Ovary (tissue), 9 donors: ENCODE measurements around the gene MEI1. TPM values are rescaled to one million over a fixed set of nuclear protein-coding genes. Genes with fewer than 3 reads are reported as not detected.
"Not testable (repeated sequence)": the region's sequence is repeated elsewhere in the genome, so short reads cannot be mapped to it uniquely, and the experiment has no call there.

Source experiments
- DNase-seq, 5 donors: peaks; one replicate each; pipeline ENCODE4 v3.0.0-alpha.2; 2019 to 2020
- H3K27ac ChIP-seq, 2 donors: fragments of 200-600 bp; one replicate each; pipeline versions ENCODE4 v1.5.1 to v1.8.0; 2019 to 2022
- H3K27me3 ChIP-seq: fragments of 200-600 bp; one replicate; pipeline ENCODE4 v1.8.0; 2022
- H3K36me3 ChIP-seq: fragments of 200-600 bp; sonication (generic); one replicate; pipeline ENCODE4 v1.5.1; 2019
- H3K4me1 ChIP-seq: one replicate; pipeline ENCODE4 v1.8.1; 2013; ENCODE audit warnings: mild to moderate bottlenecking, moderate library complexity; ENCODE audit not compliant: insufficient read depth
- H3K4me3 ChIP-seq: fragments of 200-600 bp; sonication (generic); one replicate; pipeline ENCODE4 v1.5.1; 2017
- H3K9me3 ChIP-seq, 2 donors: fragments of 200-600 bp in 1 of 2; sonication (generic) in 1 of 2; one replicate each; pipeline versions ENCODE4 v1.5.1 to v1.8.1; 2013 to 2019; ENCODE audit warnings: mild to moderate bottlenecking in 1 of 2, moderate library complexity in 1 of 2
- CTCF ChIP-seq, 3 donors: fragments of 450-650 bp in 2 of 3; fragments of 200-600 bp in 1 of 3; IDR thresholded peaks; one replicate each; pipeline versions ENCODE4 v1.5.1 to v1.8.0; 2016 to 2022; ENCODE audit warnings: antibody characterized with exemption in 3 of 3, mild to moderate bottlenecking in 1 of 3
- EP300 ChIP-seq: sonication (generic); formaldehyde crosslinking; IDR thresholded peaks from one replicate; pipeline ENCODE4 v1.6.1; 2017; ENCODE audit warnings: antibody characterized with exemption
- POLR2A ChIP-seq: fragments of 450-650 bp; IDR thresholded peaks from one replicate; pipeline ENCODE4 v1.6.1; 2017; ENCODE audit warnings: antibody characterized with exemption, mild to moderate bottlenecking, moderate library complexity
- WGBS, 3 donors: extraction: QIAGEN DNeasy Blood & Tissue Kit in 1 of 3; methylation state at CpG; one replicate each; pipeline versions ENCODE4 v1.1.5 to v1.1.7; 2013 to 2017; 5-methylcytosine and 5-hydroxymethylcytosine counted together
- intact Hi-C, 4 donors: fragments of 100-400 bp; cut with DNase I; formaldehyde crosslinking; loops; one replicate each; pipeline versions ENCODE4 v1.11.0 to v1.15.1; 2022 to 2023
- polyA plus RNA-seq, 2 donors: library from polyadenylated mRNA; stranded (reverse); fragments of 200-250 nt in 1 of 2; fragments of 350-450 nt in 1 of 2; fragmentation: Illumina TruSeq in 1 of 2; extraction: RNeasy Lipid Tissue Mini Kit (QIAGEN cat#74804) in 1 of 2; gene quantifications; one replicate each; pipeline ENCODE4 v1.2.3, GENCODE V29; 2013 to 2014
- total RNA-seq, 7 donors: library from RNA; depleted of rRNA in 2 of 7; stranded (reverse); fragments of >200 nt in 2 of 7; fragmentation: NEBNext Ultra II Directional in 3 of 7; extraction: Animal tissue kit (Norgen Biotek cat#: 25700) in 3 of 7; gene quantifications; one replicate each; pipeline versions ENCODE4 v1.1.0 to v1.2.4, GENCODE V29; 2016 to 2023
- donor health status: DM: no; HTN: no; CAD: no; lungs with moderate emphysema.
- donor health status: DM: no; HTN: no; CAD: no.
- donor health status: Bipolar disorder and iron deficiency.
- donor health status: DM: yes; HTN: yes; CAD: no.
- donor health status: DM: no; HTN: no; CAD: no.
- donor health status: DM: yes; HTN: yes; CAD: no.

The MEI1 gene
- total and polyA plus RNA-seq, 9 donors: 0.25 to 2.6 (median 1.1) TPM

DNA sequence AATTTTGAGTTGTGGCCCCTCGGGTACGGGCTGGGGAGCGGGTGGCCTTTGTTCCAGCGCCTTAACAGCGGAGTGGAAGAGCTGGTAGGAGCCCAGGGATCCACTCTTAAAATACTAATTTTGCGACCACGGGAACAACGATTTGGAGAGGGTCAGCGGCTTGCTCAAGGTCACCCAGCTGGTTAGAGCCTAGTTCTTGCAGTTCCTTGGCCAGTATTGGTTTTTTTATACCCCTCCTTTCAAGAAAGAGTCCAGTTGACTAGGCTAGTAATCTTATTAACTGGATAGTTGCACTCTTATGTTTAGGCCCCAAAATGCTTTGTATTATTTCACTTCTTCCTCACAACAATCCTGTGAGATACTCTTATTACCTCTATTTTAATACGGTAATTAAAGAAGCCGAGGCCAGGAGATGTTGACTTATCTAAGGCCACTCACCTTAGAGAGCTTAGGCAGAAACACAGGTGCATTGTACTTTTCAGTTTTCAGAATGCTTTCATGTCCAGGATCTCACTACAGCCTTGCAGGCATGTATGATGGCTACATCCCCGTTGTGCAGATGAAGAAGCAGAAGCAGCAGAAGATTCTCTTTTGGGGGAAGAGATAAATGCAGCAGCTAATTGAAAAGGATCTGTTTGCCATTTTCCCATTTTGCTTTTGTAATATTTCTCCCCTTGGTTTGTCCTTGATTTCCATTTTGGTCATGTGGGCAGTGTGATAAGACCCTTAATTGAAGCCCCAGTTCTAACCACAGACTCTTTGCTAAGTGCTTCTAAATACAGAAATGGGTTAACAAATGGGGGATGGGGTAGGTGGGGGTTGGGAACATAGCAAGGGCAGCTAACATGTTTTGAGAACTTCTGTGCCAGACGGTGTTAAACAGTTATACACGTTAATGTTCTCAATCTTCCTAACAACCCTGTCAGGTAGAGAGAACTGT, 135.0 kb downstream of the MEI1 start:
- H3K27me3 ChIP-seq: no peaks in the 10 kb centered on the region
- peak overlapping the region; percentile 89 to 98 for H3K27ac ChIP-seq
- TF ChIP-seq CTCF (IDR thresholded peaks at IDR 0.05): no peak
- H3K36me3 ChIP-seq: no peaks in the 10 kb centered on the region
- no peaks in the 10 kb centered on the region for H3K9me3 ChIP-seq
- WGBS, 3 donors: 13 to 15% (median 14%) methylated on average over 14 of the region's 14 CpGs
- no peak for DNase-seq
- peaks cover 4% of the 10 kb centered on the region for H3K4me1 ChIP-seq
- intact Hi-C loops: no loop called here
- peak overlapping the region; percentile 75 for H3K4me3 ChIP-seq

GRCh38 chr22:41835462-41835861, 136.2 kb downstream of the MEI1 start:
- DNase-seq, H3K4me1 ChIP-seq, H3K27ac ChIP-seq, H3K9me3 ChIP-seq, H3K36me3 ChIP-seq, H3K27me3 ChIP-seq, H3K4me3 ChIP-seq, intact Hi-C loops: not testable (repeated sequence)
- 83 to 91% (median 86%) methylated on average over 8 of the region's 8 CpGs for WGBS, 3 donors

DNA sequence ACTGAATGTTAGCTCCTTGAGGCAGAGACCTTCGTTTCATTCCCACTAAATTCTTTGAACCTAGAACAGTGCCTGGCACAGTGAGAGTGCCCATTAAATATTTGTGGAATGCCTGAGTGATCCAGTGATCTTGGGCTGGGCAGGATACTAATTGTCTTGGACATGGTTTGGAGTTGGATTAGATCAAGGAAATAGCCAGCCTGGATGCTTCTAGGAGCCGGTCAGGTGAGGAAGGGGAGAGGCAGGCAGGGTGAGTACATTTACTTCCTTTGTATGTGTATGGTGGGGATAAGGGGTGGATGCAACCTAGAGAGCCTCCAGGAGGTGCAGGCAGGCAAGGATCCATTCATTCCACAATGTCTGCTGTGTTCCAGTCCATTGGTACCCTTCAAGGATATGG, 137.2 kb downstream of the MEI1 start:
- Histone ChIP-seq H3K4me1 (peaks cover 7% of the 10 kb centered on the region), H3K36me3 (no peaks in the 10 kb centered on the region), H3K27me3 (no peaks in the 10 kb centered on the region), H3K9me3 (no peaks in the 10 kb centered on the region), H3K27ac (no peak overlapping the region), H3K4me3 (no peak overlapping the region)
- 89 to 93% (median 93%) methylated on average over 2 of the region's 2 CpGs for WGBS, 3 donors
- TF ChIP-seq CTCF (IDR thresholded peaks at IDR 0.05): no peak
- TF ChIP-seq POLR2A: no peak
- TF ChIP-seq EP300: no peak
- DNase-seq: no peak
- intact Hi-C loops: no loop called here

DNA sequence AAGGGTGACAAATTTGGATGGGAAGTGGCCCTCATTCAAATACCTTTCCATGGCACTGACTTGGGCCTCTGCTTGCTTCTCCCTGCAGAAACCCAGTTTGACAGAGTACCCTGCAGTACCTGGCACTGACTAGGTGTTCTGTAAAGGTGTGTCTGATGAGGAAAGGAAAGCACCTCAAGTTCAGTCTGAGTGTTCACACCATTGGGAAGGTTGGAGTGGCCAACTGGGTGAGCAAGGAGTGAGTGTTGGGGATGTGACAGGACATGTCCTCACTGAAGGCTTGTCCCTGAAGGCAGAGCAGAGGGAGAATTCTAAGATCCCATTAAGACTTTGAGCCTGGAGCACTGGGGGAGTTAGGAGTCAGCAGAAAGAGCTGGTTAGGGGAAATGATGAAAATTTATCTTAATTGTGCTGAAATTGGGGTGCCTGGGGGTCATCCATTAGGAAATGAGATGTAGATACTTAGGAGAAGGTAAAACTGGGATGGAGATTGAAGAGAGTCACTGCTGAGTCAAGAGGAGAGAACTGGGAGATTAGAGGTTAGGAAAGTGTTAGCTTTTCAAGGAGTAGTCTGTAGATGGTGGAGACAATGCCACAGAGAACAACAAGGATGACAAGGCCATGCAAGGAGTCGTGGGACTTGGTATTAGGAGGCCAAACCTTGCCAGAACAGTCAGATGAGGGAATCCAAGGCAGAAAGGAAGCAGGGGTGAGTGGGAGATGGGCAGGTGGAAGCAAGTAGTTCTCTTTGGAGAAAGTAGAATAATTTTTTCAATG, 139.7 kb downstream of the MEI1 start:
- Histone ChIP-seq H3K4me3 (no peak overlapping the region), H3K36me3 (no peaks in the 10 kb centered on the region), H3K9me3 (no peaks in the 10 kb centered on the region), H3K27me3 (no peaks in the 10 kb centered on the region), H3K27ac (no peak overlapping the region), H3K4me1 (peaks cover 7% of the 10 kb centered on the region)
- intact Hi-C loops: no loop called here
- 61 to 80% (median 77%) methylated on average over 1 of the region's 1 CpG for WGBS, 3 donors
- no peak for DNase-seq
- no peak for TF ChIP-seq EP300
- TF ChIP-seq CTCF (IDR thresholded peaks at IDR 0.05): no peak
- no peak for TF ChIP-seq POLR2A

- WGBS, 3 donors: 96 to 98% (median 97%) methylated on average over 5 of the region's 5 CpGs
- intact Hi-C loops: no loop called here
These were observed 140.9 kb downstream of the MEI1 start for GRCh38 chr22:41840216-41840615.

More at GRCh38 chr22:41840216-41840615, 140.9 kb downstream of the MEI1 start:
- Histone ChIP-seq H3K9me3 (no peaks in the 10 kb centered on the region), H3K4me3 (no peak overlapping the region), H3K27me3 (no peaks in the 10 kb centered on the region), H3K36me3 (no peaks in the 10 kb centered on the region), H3K27ac (no peak overlapping the region), H3K4me1 (peaks cover 7% of the 10 kb centered on the region)
- TF ChIP-seq EP300 (no peak), CTCF (IDR thresholded peaks at IDR 0.05) (no peak), POLR2A (no peak)
- no peak for DNase-seq
